IPS-11a (cell line): Measurements from ENCODE around the gene LRIG2.
"Not testable (repeated sequence)": the region's sequence is repeated elsewhere in the genome, so short reads cannot be mapped to it uniquely, and the experiment has no call there.

Source experiments
- H3K4me3 ChIP-seq: one replicate; pipeline ENCODE4 v1.5.1; 2013; ENCODE audit warnings: low read depth, low read length, control low read depth

LRIG2 gene

DNA sequence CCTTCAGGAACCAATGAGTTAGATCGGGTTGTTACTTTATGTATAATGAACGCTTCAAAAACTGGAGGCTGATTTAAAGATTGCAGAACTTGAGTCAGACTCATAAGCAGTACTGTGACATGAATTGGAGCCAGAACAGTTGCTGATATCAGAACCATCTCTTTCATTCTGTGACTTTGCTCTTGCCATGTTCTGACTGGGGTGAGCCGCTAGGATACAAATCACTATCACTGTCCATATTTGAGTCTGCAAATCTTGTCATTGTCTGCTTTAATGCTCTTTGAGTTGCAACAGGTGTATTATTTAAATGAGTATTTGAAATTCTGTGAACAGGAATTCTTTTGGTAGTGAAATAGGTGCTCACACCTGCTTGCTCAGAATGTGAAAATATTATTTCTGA is 52.5 kb downstream of the LRIG2 start:
- no peak overlapping the region for H3K4me3 ChIP-seq

GRCh38 chr1:113126207-113126606 is 53.2 kb downstream of the LRIG2 start:
- H3K4me3 ChIP-seq: no peak overlapping the region

GRCh38 chr1:113128116-113128515 is 55.1 kb downstream of the LRIG2 start:
- no peak overlapping the region for H3K4me3 ChIP-seq

DNA sequence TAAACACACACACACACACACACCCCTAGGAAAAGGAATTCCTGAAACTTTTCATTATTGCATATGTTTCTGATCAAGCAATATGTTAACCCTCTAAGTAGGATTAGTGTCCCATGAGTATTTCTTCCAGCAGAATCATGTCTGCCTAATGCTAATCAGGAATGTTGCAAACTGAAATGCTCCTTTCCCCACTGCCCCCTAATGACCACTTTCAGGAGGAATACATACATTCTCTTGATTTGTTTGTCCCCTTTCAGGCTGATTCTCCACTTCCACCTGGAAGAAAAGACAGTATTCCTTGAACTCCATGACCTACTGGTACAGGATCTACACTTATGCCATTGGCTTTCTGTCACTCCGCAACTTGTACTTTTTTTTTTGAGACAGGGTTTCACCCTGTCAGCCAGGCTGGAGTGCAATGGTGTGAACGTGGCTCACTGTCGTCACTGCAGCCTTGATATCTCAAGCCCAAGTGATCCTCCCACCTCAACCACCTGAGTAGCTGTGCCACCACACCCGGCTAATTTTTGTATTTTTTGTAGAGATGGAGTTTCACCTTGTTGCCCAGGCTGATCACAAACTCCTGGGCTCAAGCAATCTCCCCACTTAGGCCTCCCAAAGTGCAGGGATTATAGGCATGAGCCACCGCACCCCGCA is 56.7 kb downstream of the LRIG2 start:
- no peak overlapping the region for H3K4me3 ChIP-seq

- H3K4me3 ChIP-seq: no peak overlapping the region
These were observed 60.0 kb downstream of the LRIG2 start for GRCh38 chr1:113133038-113133437.

DNA sequence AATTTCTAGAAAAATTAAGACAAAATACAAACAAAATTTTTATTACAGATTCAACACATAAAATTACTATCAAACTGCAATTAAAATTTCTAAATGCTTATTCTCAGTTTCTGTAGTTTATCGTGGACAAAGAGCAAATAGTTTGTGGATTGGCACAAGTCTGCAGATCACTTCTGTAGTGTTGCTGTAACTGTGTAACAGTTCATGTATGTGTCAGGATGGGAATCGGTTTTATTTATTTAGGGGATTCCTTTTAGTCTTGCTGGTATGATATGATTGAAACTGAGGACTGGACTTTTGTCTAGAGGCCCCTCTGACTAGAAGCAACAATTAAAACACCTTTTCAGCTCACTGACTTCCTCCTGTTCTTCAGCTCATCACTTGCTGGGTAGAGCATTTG is 60.8 kb downstream of the LRIG2 start:
- H3K4me3 ChIP-seq: no peak overlapping the region

DNA sequence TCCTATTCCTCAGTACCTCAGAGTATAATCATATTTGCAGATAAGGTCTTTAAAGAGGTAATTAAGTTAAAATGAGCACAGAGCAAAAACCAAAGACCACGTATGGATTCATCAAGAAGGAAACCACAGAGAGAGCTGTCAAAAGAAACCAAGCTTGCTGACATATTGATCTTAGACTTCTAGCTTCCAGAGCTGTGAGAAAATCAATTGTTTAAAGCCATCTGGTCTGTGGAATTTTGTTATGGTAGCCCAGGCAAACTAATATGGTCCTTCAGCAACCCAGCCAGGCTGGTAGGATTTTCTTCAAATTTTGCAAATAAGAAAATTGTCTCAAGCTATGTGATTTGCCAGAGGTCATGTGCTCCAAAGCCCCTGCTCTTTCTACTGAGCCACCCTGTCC is 62.5 kb downstream of the LRIG2 start:
- H3K4me3 ChIP-seq: no peak overlapping the region

DNA sequence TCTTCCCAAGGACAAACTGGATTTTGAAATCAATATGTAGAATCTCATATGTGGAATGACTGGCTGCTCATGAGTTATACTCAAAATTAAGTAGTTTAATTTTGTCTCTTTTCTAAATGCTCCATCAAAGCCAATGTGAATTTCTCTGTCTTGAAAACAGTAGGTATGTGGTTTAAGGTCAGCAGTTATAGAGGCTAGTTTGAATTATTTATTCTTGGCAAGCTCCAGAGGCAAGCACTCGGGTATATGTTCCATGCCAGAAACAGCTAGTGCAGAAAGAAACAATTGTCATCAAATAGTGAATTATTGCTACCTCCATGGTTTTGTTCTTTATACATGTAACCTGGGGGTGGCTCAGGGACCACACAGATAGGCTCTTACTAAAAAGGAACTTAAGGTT is 63.5 kb downstream of the LRIG2 start:
- H3K4me3 ChIP-seq: no peak overlapping the region

DNA sequence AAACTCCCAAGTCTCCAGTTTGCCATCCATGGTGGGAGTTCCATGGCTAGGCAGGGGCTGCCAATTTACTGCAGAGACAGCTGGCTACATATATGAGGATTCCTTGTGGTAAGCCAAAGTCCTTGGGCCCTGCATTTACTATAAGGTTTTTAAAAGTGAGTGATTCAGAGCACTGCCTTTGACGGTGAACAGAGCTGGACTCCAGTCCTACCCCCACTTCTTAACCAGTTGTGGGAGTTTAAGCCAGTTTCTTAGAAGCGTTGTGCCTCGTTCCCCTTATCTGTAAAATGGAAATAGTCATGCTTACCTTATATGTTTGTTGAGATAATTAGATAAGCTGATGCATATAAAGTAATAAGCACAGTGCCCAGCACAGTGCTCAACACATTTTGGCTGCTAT is 64.6 kb downstream of the LRIG2 start:
- no peak overlapping the region for H3K4me3 ChIP-seq

GRCh38 chr1:113138778-113139177 is 65.8 kb downstream of the LRIG2 start:
- no peak overlapping the region for H3K4me3 ChIP-seq

DNA sequence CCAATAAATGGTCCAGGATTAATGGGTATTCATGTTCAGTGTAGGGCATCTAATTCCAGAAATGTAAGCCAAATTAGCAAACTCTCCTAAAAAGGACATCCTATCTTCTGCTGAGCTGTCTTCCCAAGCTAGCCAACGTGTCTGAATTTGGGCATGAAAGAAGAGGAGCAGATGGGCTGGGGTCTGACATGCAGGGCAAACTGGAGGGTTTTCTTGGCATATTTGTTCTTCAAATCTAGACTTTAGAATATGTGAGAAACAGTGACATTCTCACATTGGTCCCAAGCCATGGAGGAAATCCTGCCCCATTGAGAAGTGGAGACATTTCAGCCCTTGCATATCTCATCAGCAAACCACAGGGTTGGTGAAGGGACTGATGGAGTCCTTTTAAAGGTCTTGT is 67.2 kb downstream of the LRIG2 start:
- H3K4me3 ChIP-seq: no peak overlapping the region

GRCh38 chr1:113140588-113141446 is 67.8 kb downstream of the LRIG2 start:
- H3K4me3 ChIP-seq: no peak overlapping the region

DNA sequence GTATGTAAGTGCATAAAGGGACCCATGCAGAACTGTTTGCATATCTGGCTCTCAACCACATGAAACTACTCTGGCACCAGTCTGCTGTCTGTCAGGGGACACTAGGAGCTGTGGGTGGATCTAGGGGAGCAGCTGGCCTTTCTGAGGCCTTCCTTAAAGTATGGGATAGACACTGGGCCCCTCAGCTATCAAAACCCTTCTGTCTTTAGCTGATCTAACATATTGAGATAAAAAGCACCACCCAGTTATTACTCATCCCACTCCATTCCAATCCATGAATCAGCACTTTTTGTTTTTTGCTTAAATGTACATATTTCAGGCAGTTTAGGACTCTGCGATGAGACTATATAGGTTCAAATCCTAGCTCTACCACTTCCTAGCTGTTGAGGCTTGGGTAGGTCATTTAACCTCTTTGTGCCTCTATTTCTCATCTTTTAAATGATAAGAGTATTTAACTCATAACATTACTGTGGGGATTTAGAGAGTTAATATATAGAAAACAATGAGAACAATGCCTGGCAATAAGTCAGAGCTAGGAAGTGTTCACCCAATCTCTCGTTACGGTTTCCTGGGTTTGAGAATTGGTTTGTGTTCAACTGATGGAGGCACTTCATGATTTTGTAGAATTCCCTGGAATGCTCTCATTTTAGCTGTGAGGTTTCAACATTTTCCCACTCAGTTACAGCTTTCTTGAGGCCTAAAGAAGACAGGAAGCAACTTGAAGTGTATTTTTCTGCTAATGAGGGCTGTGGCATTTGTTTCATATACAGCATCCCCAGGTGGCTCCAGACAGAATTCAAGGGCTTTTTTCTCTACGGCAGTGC is 68.9 kb downstream of the LRIG2 start:
- no peak overlapping the region for H3K4me3 ChIP-seq

- no peak overlapping the region for H3K4me3 ChIP-seq
These were observed 69.8 kb downstream of the LRIG2 start for GRCh38 chr1:113142791-113143190.

DNA sequence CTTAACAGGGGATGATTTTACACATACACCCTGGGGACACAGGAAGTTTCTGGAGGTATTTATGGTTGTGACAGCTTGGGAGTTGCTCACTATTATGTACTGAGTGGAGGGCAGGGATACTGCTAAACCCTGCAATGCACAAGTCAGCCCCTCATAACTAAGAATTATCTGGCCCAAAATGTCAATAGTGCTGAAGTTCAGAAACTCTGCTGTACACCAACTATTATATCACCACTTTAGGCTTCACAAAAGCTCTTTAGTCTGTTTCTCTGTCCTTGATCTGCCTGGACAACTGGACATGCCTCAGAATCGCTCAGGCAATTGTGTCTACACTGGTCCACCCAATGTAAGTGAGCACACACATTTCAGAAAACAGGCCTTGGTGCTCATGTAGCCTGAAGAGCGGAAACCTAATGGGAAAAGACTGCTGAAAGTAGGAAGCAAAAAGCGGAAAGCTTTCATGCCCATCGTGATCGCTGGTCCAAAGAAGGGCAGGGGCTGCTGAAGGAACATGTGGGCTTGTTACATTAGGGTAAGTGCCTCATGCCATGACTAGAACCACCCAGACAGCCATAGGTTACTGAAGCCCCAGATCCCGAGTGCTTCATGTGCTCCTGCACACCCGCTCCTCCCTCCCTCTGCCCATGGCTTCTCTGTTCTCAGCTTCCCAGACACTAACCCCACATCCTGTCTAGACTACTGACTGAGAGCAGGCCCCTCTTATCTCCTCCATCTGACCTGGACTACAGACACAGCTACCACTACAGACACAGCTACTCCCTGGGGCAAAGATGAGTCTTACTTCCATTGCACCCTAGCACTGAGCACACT is 73.5 kb downstream of the LRIG2 start:
- H3K4me3 ChIP-seq: no peak overlapping the region

DNA sequence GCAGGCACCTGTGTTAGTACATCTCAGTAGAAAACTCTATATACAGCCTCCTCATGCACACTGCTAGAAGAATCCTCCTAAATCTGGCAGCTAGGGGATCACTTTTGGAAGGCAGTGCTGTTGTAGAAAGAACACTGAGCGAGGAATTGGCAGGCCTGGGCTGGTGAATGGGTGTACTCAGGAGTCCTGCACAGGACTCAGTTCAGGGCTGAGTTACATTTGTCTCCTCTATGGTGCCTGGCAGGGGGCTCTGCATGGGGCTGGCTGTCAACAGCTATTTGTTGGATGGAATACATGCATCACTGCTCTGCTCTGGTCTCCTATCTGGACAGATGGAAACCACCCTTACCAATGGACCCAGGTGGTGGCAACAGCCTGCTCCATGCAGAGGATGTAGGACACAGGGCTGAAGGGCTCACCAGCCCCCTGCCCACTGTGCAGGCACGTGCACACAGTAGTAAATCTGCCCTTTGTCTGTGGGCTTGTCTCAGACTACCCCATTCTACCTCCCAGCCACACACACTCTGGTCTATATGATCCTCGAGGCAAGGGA is 74.2 kb downstream of the LRIG2 start:
- no peak overlapping the region for H3K4me3 ChIP-seq

DNA sequence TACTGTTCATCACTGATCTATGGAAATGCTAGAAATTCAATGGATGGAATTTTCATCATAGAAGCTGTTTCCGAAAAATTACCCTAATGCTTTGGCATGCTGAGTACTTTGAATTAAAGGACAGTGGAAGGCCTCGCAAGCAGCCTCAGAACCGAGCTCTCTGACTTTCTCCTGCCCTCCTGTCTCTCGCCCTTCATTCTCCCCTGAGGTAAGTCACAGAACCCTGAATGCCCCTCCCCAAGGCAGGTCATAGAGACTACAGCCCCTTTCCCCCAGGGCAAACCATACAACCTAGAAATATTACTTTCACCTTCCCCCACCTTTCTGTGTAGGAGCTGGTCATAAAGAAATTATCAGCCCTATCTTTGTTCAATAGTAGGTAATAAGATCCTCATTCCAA is 74.8 kb downstream of the LRIG2 start:
- no peak overlapping the region for H3K4me3 ChIP-seq

- H3K4me3 ChIP-seq: not testable (repeated sequence)
These were observed 77.5 kb downstream of the LRIG2 start for GRCh38 chr1:113150494-113150893.

GRCh38 chr1:113153116-113153803 is 80.3 kb downstream of the LRIG2 start:
- H3K4me3 ChIP-seq: no peak overlapping the region

DNA sequence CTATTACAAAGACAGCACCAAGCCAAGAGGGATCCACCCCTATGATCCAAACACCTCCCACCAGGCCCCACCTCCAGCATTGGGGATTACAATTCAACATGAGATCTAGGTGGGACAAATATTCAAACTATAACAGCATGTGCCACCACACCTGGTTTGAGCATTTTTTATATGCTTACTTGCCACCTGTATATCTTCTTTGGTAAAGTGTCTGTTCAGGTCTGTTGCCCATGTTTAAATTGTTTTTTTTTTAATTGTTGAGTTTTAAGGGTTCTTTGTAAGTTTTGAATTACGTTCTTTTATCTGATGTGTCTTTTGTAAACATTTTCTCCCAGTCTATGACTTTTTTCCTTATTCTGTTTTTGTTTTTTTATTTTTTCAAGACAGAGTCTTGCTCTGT is 83.4 kb downstream of the LRIG2 start:
- H3K4me3 ChIP-seq: no peak overlapping the region
